HepG2 (cell line): ENCODE measurements around the gene NOL12. TPM values are rescaled to one million over a fixed set of nuclear protein-coding genes. Genes with fewer than 3 reads are reported as not detected.
A peak's percentile ranks its signal among the peaks of the same experiment; 100 is the strongest.
"Not testable (repeated sequence)": the region's sequence is repeated elsewhere in the genome, so short reads cannot be mapped to it uniquely, and the experiment has no call there.

Experiments
- ATAC-seq: fragments of 200-7000 bp; cut with Tn5 transposase; 3 replicates; pipeline ENCODE4 v1.9.1; 2020; ENCODE audit warnings: mild to moderate bottlenecking, moderate library complexity
- BruUV-seq: library from RNA; stranded (reverse); fragments of 400-500 nt; replicated peaks from 2 replicates; lab custom pipeline; 2021; lab: Mats Ljungman, UMichigan
- CTCF ChIA-PET: fragments of 300-600 bp; formaldehyde crosslinking; extraction: SDS; loops from one replicate; lab custom pipeline; 2021; ENCODE audit warnings: low total read pairs, inconsistent platforms, low intra/inter-chr PET ratio; lab: Yijun Ruan, JAX
- POLR2A ChIA-PET: fragments of 350-600 bp; sonication (Branson Sonifier 250); formaldehyde crosslinking; loops from one replicate; lab custom pipeline; 2020; ENCODE audit warnings: antibody characterized with exemption, inconsistent platforms; lab: Yijun Ruan, JAX
- DNase-seq: peaks from one replicate; pipeline ENCODE4 v3.0.0-alpha.2; 2015; ENCODE audit warnings: low spot score
- FAIRE-seq: peaks from 3 replicates; lab custom pipeline; 2011; peaks lifted over from hg19 to GRCh38; lab: Jason Lieb, UNC
- H2AFZ ChIP-seq: one replicate; pipeline ENCODE4 v1.6.1; 2011; ENCODE audit warnings: low read length, inconsistent platforms
- H3K27ac ChIP-seq: fragments of 300-600 bp; 3 replicates; pipeline ENCODE4 v1.8.0; 2011; ENCODE audit warnings: mixed run types, mild to moderate bottlenecking, mixed read lengths, low read length, inconsistent platforms; ENCODE audit not compliant: insufficient read depth; ENCODE audit errors: extremely low read length
- H3K27me3 ChIP-seq, 2 experiments: fragments of 200-600 bp in 1 of 2; 2 replicates in 1 of 2; 3 replicates in 1 of 2; pipeline versions ENCODE4 v1.6.0 to v1.8.0; 2011; ENCODE audit warnings: low read length in 2 of 2, mild to moderate bottlenecking in 2 of 2, moderate library complexity in 2 of 2, inconsistent platforms in 1 of 2; ENCODE audit not compliant: insufficient read depth in 2 of 2, control insufficient read depth in 1 of 2
- H3K36me3 ChIP-seq, 2 experiments: fragments of 200-600 bp in 1 of 2; replicated peaks in 1 of 2; 2 replicates in 1 of 2; 3 replicates in 1 of 2; pipeline versions ENCODE4 v1.5.1 to v1.8.0; 2011; ENCODE audit warnings: low read length in 2 of 2, inconsistent platforms in 1 of 2; ENCODE audit not compliant: insufficient read depth in 2 of 2, control insufficient read depth in 1 of 2
- H3K4me1 ChIP-seq: 2 replicates; pipeline ENCODE4 v1.5.1; 2012; ENCODE audit warnings: low read length, inconsistent platforms; ENCODE audit not compliant: insufficient read depth
- H3K4me2 ChIP-seq: 2 replicates; pipeline ENCODE4 v1.6.0; 2011; ENCODE audit warnings: low read depth, low read length, inconsistent platforms
- H3K4me3 ChIP-seq, 3 experiments: fragments of 200-600 bp in 1 of 3; sonication (generic), shearing (Covaris generic) in 1 of 3; replicated peaks in 1 of 3; 2 replicates each; pipeline ENCODE4 v1.5.1; 2011 to 2016; ENCODE audit warnings: low read length in 3 of 3, inconsistent platforms in 2 of 3, low read depth in 2 of 3, mild to moderate bottlenecking in 2 of 3, control low read depth in 1 of 3, mixed read lengths in 1 of 3; ENCODE audit not compliant: insufficient read depth in 1 of 3
- H3K79me2 ChIP-seq: one replicate; pipeline ENCODE4 v1.6.1; 2011; ENCODE audit warnings: low read length, inconsistent platforms; ENCODE audit not compliant: insufficient read depth
- H3K9ac ChIP-seq: 2 replicates; pipeline ENCODE4 v1.6.0; 2011; ENCODE audit warnings: mild to moderate bottlenecking, low read depth, low read length, inconsistent platforms; ENCODE audit not compliant: insufficient read depth
- H3K9me3 ChIP-seq: 2 replicates; pipeline ENCODE4 v1.5.1; 2012; ENCODE audit warnings: mild to moderate bottlenecking, low read length
- H4K20me1 ChIP-seq: 2 replicates; pipeline ENCODE4 v1.6.0; 2011; ENCODE audit warnings: inconsistent platforms, mild to moderate bottlenecking, low read length, moderate library complexity; ENCODE audit not compliant: insufficient read depth
- CBX5 ChIP-seq: sonication (generic); formaldehyde crosslinking; IDR thresholded peaks from 2 replicates; pipeline ENCODE4 v1.4.0; 2020; ENCODE audit warnings: missing genetic modification reagents, borderline replicate concordance
- FLYWCH1 ChIP-seq: sonication (generic); formaldehyde crosslinking; IDR thresholded peaks from 2 replicates; pipeline ENCODE4 v1.8.1; 2023; ENCODE audit warnings: mild to moderate bottlenecking, missing genetic modification reagents
- GATAD2A ChIP-seq: IDR thresholded peaks from 2 replicates; pipeline ENCODE4 v1.6.1; 2016
- ZNF737 ChIP-seq: sonication (generic); formaldehyde crosslinking; IDR thresholded peaks from 2 replicates; pipeline ENCODE4 v1.5.0; 2020; ENCODE audit warnings: missing genetic modification reagents, mild to moderate bottlenecking, borderline replicate concordance
- ZZZ3 ChIP-seq: sonication (generic); formaldehyde crosslinking; IDR thresholded peaks from 2 replicates; pipeline ENCODE4 v1.4.0; 2020; ENCODE audit warnings: missing genetic modification reagents, mild to moderate bottlenecking, borderline replicate concordance
- WGBS: methylation state at CpG from one replicate; pipeline ENCODE4 v1.1.6; 2017; ENCODE audit warnings: low lambda C conversion rate; 5-methylcytosine and 5-hydroxymethylcytosine counted together
- in situ Hi-C: cut with HindIII; loops from 2 replicates; pipeline ENCODE4 v1.10.0; 2017; ENCODE audit warnings: low pct_unique_long_range_greater_than_20kb; ENCODE audit not compliant: extremely low pct_ligation_motif_present
- intact Hi-C: fragments of 100-400 bp; cut with micrococcal nuclease; formaldehyde crosslinking; loops from one replicate; pipeline ENCODE4 v1.10.0; 2022; ENCODE audit not compliant: unreplicated experiment
- polyA plus RNA-seq, 8 experiments: library from polyadenylated mRNA; depleted of rRNA in 3 of 8; stranded (reverse) in 7 of 8; unstranded in 1 of 8; fragments of >200 nt; fragmentation: Illumina TruSeq in 4 of 8; extraction: Trizol in 4 of 8; gene quantifications; 2 replicates each; pipeline versions ENCODE4 v1.2.1 to v1.2.3, GENCODE V29; 2011 to 2016; ENCODE audit warnings: low read depth in 4 of 8, missing spikeins in 1 of 8, mixed read lengths in 1 of 8; ENCODE audit not compliant: insufficient read depth in 1 of 8
- total RNA-seq, 5 experiments: library from RNA; depleted of rRNA; stranded (reverse); fragments of >200 nt; fragmentation: Illumina TruSeq; extraction: Trizol; gene quantifications; 2 replicates each; pipeline ENCODE4 v1.2.3, GENCODE V29; 2016; ENCODE audit warnings: low read depth in 1 of 5
- TF ChIP-seq, protein P1 (sequence below): sonication (generic); formaldehyde crosslinking; IDR thresholded peaks from 2 replicates; pipeline ENCODE4 v1.4.0; 2020; ENCODE audit warnings: mild to moderate bottlenecking, missing genetic modification reagents

The NOL12 gene
- total and polyA plus RNA-seq, 2 of the 13 experiments (the other 11 are each of a cell fraction or from before 2014, with no cell fraction given), result 14.3 to 31.4 TPM

DNA sequence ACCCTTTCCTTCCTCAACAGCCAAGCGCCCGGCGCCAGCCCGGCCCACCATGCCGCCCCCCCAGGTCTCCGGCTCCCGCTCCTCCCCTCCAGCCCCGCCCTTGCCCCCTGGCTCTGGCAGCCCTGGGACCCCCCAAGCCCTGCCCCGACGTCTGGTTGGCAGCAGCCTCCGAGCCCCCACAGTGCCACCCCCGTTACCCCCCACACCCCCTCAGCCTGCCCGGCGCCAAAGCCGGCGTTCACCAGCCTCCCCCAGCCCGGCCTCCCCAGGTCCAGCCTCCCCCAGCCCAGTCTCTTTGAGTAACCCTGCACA is 30.9 kb upstream of the NOL12 start (continued):
- TF ChIP-seq, protein P1, sequence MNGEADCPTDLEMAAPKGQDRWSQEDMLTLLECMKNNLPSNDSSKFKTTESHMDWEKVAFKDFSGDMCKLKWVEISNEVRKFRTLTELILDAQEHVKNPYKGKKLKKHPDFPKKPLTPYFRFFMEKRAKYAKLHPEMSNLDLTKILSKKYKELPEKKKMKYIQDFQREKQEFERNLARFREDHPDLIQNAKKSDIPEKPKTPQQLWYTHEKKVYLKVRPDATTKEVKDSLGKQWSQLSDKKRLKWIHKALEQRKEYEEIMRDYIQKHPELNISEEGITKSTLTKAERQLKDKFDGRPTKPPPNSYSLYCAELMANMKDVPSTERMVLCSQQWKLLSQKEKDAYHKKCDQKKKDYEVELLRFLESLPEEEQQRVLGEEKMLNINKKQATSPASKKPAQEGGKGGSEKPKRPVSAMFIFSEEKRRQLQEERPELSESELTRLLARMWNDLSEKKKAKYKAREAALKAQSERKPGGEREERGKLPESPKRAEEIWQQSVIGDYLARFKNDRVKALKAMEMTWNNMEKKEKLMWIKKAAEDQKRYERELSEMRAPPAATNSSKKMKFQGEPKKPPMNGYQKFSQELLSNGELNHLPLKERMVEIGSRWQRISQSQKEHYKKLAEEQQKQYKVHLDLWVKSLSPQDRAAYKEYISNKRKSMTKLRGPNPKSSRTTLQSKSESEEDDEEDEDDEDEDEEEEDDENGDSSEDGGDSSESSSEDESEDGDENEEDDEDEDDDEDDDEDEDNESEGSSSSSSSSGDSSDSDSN, result no peak
- TF ChIP-seq, all 625 proteins: peak for 0

DNA sequence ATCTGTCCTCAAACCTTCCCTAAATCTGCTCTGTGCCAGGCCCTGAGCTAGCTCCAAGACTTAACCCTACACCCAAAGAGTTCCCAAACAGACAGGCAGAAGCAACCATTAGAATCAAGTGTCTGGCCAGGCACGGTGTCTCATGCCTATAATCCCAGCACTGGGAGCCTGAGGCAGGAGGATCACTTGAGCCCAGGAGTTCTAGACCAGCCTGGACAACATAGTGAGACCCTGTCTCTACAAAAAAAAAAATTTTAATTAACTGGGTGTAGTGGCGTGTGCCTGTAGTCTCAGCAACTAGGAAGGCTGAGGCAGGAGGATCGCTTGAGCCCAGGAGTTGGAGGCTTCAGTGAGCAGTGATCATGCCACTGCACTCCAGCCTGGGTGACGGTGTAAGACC is 29.6 kb upstream of the NOL12 start:
- H3K4me2 ChIP-seq, DNase-seq, H3K27me3 ChIP-seq, H3K27ac ChIP-seq, in situ Hi-C loops, FAIRE-seq, H3K9ac ChIP-seq, H3K9me3 ChIP-seq, H3K4me3 ChIP-seq, BruUV-seq, H2AFZ ChIP-seq, H3K36me3 ChIP-seq, CTCF ChIA-PET, ATAC-seq: not testable (repeated sequence)
- POLR2A ChIA-PET, result interaction anchor here (0.6 to 11.2 kb wide), 4 partner anchors 19 to 186 kb away, joined by 4 to 242 read pairs (median 68); partner anchors contain the start of genes LGALS1 and SH3BP1
- Histone ChIP-seq H3K4me1 (peaks cover 35% of the 10 kb centered on the region), H3K79me2 (peaks cover 31% of the 10 kb centered on the region), H4K20me1 (peaks cover 21% of the 10 kb centered on the region)
- intact Hi-C loops, result loop anchor here (10.0 kb wide), 1 partner anchor 148 kb away; the partner anchor contains the start of gene GCAT
- WGBS, result 99% methylated on average over 4 of the region's 4 CpGs

DNA sequence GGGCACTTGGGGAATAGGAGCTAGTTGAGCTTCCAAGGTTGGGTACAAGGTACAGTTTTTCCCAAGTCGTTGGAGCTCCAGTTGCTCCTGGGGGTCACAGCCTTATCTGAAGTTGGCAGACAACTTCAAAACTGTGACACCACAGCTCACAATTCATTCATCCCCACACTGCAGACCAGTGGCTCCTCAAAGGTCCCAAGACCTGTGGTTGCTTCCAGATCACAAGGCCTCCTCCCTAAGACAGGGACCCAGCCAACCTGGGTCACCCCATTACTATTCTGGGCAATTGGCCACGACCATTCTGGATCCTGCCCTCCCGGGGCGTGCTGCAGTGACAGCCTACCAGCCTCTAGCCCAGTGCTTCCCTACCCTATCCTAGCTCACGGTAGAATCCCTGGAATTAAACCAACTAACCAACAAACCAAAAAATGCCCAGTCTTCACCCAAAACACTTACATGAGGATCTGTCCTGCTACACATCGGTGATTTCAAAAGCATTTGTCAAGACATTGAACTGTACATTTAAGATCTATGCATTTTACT is 28.5 kb upstream of the NOL12 start:
- 0% methylated on average over 6 of the region's 6 CpGs for WGBS
- ChIA-PET CTCF (no interaction called here), POLR2A (interaction anchor here (0.6 to 11.2 kb wide), 35 partner anchors 9 to 190 kb away, joined by 3 to 242 read pairs (median 5); partner anchors contain the start of genes ANKRD54, GCAT, GGA1 and LGALS1)
- H3K36me3 ChIP-seq, result peaks cover 1 to 3% of the 10 kb centered on the region in 2 experiments; a peak in 2 of 5 replicates
- H3K27me3 ChIP-seq, result no peaks in the 10 kb centered on the region; a peak in 1 of 5 replicates
- H3K9ac ChIP-seq, result peak overlapping the region; percentile 82
- peak overlapping the region; percentile 80 for H3K27ac ChIP-seq
- intact Hi-C loops (loop anchor here (10.0 kb wide), 1 partner anchor 147 kb away; the partner anchor contains the start of gene GCAT), in situ Hi-C loops (no loop called here)
- peak overlapping the region; percentile 98 for H3K4me2 ChIP-seq
- no peaks in the 10 kb centered on the region for H3K9me3 ChIP-seq
- DNase-seq (no peak), FAIRE-seq (no peak), ATAC-seq (peak; percentile 61)
- peak overlapping the region; percentile 63 to 97 (median 71) for H3K4me3 ChIP-seq
- H4K20me1 ChIP-seq, result peaks cover 32% of the 10 kb centered on the region
- peak overlapping the region; percentile 33 for H2AFZ ChIP-seq
- peaks cover 40% of the 10 kb centered on the region for H3K79me2 ChIP-seq
- TSS peak; percentile 87 for BruUV-seq
- H3K4me1 ChIP-seq, result peaks cover 46% of the 10 kb centered on the region
- TF ChIP-seq FLYWCH1 (CRISPR knock-in tag) (no peak), ZZZ3 (CRISPR knock-in tag) (no peak), GATAD2A (CRISPR knock-in tag) (no peak), ZNF737 (CRISPR knock-in tag) (no peak), CBX5 (CRISPR knock-in tag) (no peak)
